Activated gamma-delta T cell treated with Interleukin-2 at 50 U/mL for 16 hours (primary cell): ENCODE data around the gene SLC51A.
"Not testable (repeated sequence)": the region's sequence is repeated elsewhere in the genome, so short reads cannot be mapped to it uniquely, and the experiment has no call there.

Source experiments
- DNase-seq: peaks from one replicate; pipeline ENCODE4 v3.0.0-alpha.2; 2020

Gene SLC51A

DNA sequence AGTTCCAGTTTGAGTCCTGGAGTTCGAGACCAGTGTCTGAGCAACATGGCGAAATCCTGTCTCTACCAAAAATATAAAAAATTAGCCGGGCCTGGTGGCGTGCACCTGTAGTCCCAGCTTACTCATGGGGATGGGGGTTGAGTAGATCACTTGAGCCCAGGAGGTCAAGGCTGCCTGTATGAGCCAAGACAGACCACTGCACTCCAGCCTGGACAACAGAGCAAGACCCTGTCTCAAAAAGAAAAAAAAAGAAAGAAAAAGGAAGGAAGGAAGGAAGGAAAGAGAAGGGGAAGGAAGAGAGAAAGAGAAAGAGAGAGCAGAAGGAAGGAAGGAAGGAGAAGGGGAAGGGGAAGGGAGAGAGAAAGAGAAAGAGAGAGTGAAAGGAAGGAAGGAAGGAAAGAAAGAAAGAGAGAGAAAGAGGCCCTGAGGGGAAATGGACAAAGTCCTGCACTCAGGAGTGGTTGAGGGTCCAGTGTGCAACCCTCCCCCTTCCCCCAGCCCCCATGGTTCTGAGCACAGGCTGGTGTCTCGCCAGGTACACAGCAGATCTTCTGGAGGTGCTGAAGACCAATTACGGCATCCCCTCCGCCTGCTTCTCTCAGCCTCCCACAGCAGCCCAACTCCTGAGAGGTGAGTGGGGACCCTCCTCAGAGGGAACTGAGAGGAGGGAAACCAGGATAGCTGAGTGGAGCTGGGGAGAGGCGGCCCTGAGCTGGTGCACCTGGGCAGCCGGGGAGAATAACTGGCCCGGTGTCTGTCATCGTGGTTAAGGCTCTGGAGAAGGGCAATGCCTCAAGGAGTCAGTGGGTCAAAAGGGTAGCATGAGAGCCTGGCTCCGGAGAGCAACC is 1.2 kb downstream of the SLC51A start:
- no peak for DNase-seq

DNA sequence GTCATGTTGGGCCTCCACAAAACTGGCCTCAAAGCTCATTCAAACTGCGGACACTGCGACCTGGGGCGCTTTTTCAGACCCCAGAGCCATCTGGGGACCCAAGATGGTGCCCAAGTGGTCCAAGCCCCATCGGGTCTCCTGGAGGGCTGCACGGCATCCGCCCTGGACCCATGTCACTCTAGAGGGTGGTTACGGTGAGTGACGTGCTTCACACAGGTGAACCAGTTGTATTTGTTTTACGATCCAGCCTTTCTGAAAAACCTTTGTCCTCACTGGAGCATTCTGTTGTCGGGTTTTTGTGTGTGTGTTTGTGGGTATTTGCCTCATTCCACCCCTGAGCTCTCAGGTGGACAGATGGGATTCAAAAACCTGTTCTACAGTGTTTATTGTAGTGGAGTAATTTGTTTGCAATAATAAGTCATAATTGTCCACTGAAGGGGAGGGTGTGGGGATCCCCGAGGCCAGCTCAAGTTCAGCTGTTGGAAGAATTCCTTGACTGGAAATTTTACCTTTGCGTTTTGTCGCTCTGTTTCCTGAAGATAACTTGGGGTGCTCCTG is 1.9 kb downstream of the SLC51A start:
- DNase-seq, result no peak

DNA sequence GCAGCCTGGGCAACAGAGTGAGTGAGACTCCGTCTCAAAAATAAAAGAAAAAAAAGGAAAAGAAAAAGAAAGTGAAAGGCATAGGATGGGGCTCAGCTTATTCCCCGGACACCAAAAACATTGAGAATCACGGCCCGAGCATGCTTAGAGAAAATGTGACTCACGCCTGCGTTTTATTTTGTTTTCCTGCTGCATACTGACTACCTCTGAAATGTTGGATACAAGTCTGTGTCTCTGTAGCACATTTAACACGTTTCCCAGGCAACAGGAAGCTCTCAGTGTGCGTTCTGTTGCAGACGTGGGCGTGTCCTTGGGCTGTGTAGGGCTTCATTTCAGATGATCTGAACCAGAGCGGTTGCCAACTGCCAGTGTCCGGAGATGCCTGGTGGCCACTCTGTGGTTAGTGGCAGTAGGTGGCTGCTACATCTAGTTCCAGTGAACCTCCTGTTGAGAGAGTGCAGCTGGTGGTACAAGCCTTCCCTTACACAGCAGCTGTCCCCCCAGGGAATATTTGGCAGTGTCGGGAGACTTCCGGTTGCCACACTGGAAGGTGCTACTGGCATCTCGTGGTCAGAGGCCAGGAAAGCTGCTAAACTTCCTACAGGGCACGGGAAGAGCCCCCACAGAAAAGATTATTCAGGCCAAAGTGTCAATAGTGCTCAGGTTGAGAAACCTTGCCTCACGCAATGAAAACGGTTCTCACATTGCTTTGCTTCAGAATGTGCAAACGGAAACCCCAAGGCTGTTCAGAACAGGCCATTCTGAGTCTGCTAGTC is 3.0 kb downstream of the SLC51A start:
- peak; percentile 35 for DNase-seq

DNA sequence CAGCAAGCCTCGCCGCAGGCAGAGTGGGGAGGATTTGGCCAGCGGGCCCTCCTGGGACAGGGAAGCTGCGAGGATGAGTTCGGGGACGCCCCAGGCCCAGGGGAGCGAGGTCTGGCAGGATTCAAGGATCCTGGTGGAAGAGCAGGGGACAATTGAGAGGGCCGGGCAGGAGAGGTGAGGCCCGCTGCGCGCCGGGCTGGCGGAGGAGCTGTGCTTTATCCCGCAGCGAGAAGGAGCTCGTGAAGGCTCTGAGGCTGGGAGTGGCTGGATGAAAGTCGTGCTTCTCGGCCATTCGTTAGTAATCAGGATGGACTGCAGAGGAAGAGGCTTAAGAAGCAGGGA is 3.6 kb downstream of the SLC51A start:
- DNase-seq, result no peak

DNA sequence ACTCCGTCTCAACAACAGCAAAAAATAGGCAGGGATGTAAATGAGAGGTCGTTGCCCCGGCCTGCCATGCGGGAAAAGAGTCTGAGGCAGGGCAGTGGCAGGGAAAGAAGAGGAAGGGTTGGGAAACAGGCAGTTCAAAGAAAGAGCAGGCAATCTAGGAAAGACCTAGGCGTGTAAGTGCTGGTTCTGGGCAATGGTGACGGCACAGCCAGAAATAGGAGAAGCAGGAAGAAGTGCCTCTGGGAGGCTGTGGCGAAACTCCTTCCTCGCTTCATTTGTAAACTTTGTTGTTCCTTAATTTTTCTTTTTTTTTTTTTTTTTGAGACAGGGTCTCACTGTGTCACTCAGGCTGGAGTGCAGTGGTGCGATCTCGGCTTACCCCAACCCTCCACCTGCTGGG is 4.3 kb downstream of the SLC51A start:
- no peak for DNase-seq

DNA sequence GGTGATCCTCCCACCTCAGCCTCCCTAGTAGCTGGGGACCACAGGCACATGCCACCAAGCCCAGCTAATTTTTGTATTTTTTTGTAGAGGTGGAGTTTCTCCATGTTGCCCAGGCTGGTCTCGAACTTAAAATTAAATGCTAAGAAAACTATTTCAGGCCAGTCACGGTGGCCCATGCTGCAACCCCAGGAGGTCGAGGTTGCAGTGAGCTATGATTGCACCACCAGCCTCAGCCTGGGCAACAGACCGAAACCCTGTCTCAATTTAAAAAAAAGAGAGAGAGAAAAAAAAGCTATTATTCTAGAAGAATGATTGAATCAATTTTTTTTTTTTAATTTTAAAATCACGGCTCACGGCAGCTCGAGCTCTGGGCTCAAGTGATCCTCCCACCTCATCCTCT is 4.7 kb downstream of the SLC51A start:
- no peak for DNase-seq

DNA sequence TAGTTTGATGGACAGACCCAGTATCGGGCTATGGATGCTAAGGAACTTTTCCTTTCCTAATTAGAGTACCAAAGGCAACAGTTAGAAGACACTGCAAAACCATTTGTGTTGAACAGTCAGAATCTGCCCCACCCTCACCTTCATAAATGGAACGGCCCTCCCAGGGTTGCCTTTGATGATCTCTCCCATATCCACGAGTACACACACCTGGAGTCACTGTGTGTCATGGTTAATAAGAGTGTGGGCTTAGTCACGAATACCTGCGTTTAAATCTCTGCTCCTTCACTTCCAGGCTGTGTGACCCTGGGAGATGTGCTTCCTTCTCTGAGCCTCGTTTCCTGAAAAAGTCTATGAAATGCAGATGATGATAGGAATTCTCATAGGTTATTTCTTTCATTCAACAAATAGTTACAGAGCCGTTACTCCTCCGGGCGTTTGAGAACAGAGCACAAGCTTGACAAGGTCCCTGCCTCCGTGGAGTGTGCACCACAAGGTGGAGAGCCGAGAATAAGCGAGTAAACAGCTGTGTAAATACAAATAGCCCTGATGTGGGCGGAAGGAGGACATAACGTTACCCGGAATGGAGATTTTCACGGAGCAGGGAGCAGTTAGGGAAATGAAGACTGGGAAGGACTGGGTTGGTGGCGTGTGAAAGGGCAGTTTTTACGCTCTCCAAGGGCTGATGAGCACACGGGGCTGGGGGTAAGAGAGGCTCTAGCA is 6.7 kb downstream of the SLC51A start:
- DNase-seq, result no peak

DNA sequence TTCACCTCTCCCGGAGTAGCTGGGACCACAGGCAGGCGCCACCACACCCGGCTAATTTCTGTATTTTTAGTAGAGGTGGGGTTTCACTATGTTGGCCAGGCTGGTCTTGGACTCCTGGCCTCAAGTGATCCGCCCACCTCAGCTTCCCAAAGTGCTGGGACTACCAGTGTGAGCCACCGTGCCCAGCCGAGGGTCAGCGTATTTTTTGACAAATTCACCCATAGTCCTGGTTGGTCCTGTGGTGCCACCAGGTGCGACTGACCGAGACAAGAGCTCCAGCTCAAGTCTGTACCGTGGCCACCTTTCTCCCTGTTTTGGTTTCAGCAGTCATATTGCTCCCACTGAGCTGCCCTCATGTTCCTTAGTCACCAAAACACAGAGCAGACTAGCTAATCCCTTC is 8.8 kb downstream of the SLC51A start:
- no peak for DNase-seq

- no peak for DNase-seq
Observed at GRCh38 chr3:196225763-196226364, 9.5 kb downstream of the SLC51A start.

DNA sequence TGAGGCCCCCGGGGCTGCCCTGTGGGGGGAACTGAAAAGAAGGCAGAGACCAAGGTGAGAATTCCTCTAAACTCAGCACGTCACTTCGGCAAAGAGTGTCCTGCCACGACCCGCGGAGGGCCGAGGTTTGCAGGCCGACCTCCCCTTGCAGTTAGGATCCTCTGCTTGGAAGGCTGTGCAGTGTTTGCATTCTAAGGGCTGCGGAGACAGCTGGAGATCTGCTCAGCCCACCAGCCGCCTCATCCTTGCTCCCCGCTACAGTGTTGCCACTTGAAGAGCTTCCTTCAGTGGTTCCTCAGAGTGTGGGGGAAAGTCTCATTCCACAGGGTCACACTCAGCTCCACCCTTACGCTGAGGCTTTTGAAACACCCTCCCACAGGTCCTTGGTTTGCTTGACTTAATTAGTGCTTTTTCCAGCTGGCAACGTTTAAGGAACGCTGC is 10.8 kb downstream of the SLC51A start:
- DNase-seq, result no peak

GRCh38 chr3:196227629-196228493 is 11.5 kb downstream of the SLC51A start:
- DNase-seq, result no peak

DNA sequence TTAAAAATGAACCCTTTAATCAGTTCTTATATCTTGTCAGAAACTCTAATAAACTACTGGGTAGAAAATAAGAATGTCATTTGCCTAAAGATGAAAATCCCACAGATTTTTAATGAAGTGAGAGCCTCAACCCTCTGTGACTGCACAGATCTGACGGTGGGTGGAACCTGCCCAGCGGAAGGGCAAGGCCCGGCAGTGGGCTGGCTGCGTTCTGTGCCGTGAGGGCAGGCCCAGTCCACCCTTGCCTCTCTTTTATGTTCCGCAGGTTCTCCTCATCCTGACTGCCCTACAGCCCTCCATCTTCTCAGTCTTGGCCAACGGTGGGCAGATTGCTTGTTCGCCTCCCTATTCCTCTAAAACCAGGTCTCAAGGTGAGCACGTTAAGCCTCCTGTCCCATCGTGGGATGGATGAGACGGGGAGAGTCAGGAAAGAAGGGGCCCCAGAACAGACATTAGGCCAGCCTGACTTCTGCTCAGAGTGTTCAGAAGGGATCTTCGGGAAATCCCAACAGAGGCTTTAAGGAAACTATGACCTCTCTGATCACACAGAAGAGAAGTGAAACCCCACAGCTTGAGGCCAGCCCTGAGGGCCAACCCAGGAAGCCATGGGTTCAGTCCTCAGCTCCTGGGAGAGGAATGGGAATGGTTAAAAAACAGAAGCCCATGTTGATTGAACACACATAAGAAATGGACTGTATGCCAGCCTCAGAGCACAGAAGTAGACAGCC is 16.0 kb downstream of the SLC51A start:
- no peak for DNase-seq

DNA sequence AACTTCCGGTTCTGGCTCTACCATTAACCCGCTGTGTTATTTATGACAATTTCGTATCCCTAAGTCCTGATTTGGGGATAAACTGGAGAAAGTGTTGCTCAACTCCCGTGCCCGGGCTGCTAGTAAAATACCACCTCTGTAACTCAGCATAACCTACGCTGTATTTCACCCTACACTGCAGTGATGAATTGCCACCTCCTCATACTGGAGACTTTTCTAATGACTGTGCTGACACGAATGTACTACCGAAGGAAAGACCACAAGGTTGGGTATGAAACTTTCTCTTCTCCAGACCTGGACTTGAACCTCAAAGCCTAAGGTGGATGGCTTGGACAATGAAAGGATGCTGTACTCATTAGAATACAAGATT is 16.5 kb downstream of the SLC51A start:
- DNase-seq, result no peak

DNA sequence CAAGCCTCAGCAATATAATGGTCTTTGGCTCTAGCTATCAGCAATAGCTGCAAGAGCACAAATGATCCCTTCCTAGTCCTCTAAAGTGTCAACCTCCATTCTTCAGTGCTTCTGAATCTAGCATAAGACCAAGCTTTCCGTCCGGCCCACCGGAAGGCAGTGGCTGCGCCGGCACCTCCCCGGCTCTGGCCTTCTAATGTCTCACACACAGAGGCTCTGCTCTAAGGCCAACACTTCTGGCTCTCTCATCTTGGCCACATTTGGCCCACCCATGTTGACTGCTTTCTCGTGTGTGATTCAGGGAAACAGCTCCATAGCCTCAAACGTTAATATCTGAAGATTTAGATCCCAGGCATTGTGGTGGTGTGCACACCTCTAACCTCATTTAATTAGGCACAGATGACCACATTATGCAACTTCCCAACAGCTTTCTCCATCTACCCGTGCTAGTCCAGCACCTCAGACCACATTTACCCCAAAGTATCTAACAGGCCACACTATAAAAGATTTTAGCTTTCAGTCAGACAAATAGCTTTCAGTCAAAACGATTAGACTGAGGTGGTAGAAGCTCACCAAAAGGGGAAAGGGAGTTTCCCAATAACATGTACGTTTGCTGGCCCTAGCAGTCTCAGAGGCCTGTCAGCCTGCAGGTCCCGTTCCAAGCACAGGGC is 19.3 kb downstream of the SLC51A start:
- DNase-seq, result no peak

DNA sequence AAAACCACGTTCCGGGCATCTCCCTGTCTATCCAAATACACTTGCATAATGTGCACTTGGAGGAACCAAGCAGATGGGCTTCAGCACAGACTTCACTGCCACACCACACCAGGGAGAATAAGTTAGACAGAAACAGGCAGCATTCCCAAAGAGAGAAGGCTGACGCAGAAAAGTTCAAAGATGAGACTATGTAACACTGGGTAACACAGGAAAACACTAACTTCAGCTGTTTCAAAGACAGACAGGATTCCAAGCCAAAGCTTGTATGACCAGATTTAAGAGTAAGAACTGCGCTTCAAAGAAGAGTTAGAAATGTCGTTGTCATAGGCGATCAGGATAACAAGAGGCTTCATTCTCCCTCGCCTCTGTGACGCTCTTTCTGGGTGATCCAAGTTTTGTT is 19.9 kb downstream of the SLC51A start:
- DNase-seq, result no peak

GRCh38 chr3:196237203-196237602 is 20.9 kb downstream of the SLC51A start:
- no peak for DNase-seq

- no peak for DNase-seq
Observed at GRCh38 chr3:196238612-196239560, 22.6 kb downstream of the SLC51A start.

DNA sequence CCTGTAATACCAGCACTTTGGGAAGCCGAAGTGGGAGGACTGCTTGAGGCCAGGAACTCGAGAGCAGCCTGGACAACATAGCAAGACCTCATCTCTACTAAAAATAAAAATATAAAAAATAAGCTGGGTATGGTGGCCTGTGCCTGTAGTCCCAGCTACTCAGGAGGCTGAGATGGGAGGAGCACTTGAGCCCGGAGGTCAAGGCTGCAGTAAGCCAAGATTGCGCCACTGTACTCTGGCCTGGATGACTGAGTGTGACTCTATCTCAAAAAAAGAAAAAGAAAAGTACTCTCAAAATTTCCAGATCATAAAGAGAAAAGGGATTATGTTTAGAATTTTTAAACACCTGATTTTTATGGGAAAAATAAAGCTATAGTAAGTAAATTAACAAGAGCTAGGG is 24.1 kb downstream of the SLC51A start:
- no peak for DNase-seq

DNA sequence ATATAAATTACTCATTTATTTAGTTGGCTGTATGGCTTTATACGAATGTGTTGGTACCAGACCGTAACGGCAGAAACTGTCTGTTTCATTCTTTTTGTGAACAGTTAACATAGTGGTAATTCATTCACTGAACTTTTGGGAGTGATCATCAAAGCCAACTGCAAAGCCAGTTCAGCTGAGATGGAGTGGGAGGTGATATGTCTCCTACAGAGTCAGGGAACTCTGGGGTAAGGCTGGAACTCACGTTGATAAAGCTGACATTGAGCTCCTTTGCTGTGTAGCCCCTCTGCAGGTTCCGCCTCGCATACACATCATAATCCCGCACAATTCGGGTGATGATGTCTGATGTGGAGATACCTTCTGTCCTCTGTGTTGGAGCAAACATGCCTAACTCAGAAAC is 25.4 kb downstream of the SLC51A start:
- DNase-seq, result no peak

- not testable (repeated sequence) for DNase-seq
Observed at GRCh38 chr3:196244166-196244565, 27.8 kb downstream of the SLC51A start.
